HepG2 (cell line): ENCODE measurements around the gene DNMT3B. TPM values are rescaled to one million over a fixed set of nuclear protein-coding genes. Genes with fewer than 3 reads are reported as not detected.
"Not testable (repeated sequence)": the region's sequence is repeated elsewhere in the genome, so short reads cannot be mapped to it uniquely, and the experiment has no call there.

Experiments
- ATAC-seq: fragments of 200-7000 bp; cut with Tn5 transposase; 3 replicates; pipeline ENCODE4 v1.9.1; 2020; ENCODE audit warnings: mild to moderate bottlenecking, moderate library complexity
- BruUV-seq: library from RNA; stranded (reverse); fragments of 400-500 nt; replicated peaks from 2 replicates; lab custom pipeline; 2021; lab: Mats Ljungman, UMichigan
- CTCF ChIA-PET: fragments of 300-600 bp; formaldehyde crosslinking; extraction: SDS; loops from one replicate; lab custom pipeline; 2021; ENCODE audit warnings: low total read pairs, inconsistent platforms, low intra/inter-chr PET ratio; lab: Yijun Ruan, JAX
- POLR2A ChIA-PET: fragments of 350-600 bp; sonication (Branson Sonifier 250); formaldehyde crosslinking; loops from one replicate; lab custom pipeline; 2020; ENCODE audit warnings: antibody characterized with exemption, inconsistent platforms; lab: Yijun Ruan, JAX
- DNase-seq: peaks from one replicate; pipeline ENCODE4 v3.0.0-alpha.2; 2015; ENCODE audit warnings: low spot score
- FAIRE-seq: peaks from 3 replicates; lab custom pipeline; 2011; peaks lifted over from hg19 to GRCh38; lab: Jason Lieb, UNC
- H2AFZ ChIP-seq: one replicate; pipeline ENCODE4 v1.6.1; 2011; ENCODE audit warnings: low read length, inconsistent platforms
- H3K27ac ChIP-seq: fragments of 300-600 bp; 3 replicates; pipeline ENCODE4 v1.8.0; 2011; ENCODE audit warnings: mixed run types, mild to moderate bottlenecking, mixed read lengths, low read length, inconsistent platforms; ENCODE audit not compliant: insufficient read depth; ENCODE audit errors: extremely low read length
- H3K27me3 ChIP-seq, 2 experiments: fragments of 200-600 bp in 1 of 2; 2 replicates in 1 of 2; 3 replicates in 1 of 2; pipeline versions ENCODE4 v1.6.0 to v1.8.0; 2011; ENCODE audit warnings: low read length in 2 of 2, mild to moderate bottlenecking in 2 of 2, moderate library complexity in 2 of 2, inconsistent platforms in 1 of 2; ENCODE audit not compliant: insufficient read depth in 2 of 2, control insufficient read depth in 1 of 2
- H3K36me3 ChIP-seq, 2 experiments: fragments of 200-600 bp in 1 of 2; replicated peaks in 1 of 2; 2 replicates in 1 of 2; 3 replicates in 1 of 2; pipeline versions ENCODE4 v1.5.1 to v1.8.0; 2011; ENCODE audit warnings: low read length in 2 of 2, inconsistent platforms in 1 of 2; ENCODE audit not compliant: insufficient read depth in 2 of 2, control insufficient read depth in 1 of 2
- H3K4me1 ChIP-seq: 2 replicates; pipeline ENCODE4 v1.5.1; 2012; ENCODE audit warnings: low read length, inconsistent platforms; ENCODE audit not compliant: insufficient read depth
- H3K4me2 ChIP-seq: 2 replicates; pipeline ENCODE4 v1.6.0; 2011; ENCODE audit warnings: low read depth, low read length, inconsistent platforms
- H3K4me3 ChIP-seq, 3 experiments: fragments of 200-600 bp in 1 of 3; sonication (generic), shearing (Covaris generic) in 1 of 3; replicated peaks in 1 of 3; 2 replicates each; pipeline ENCODE4 v1.5.1; 2011 to 2016; ENCODE audit warnings: low read length in 3 of 3, inconsistent platforms in 2 of 3, low read depth in 2 of 3, mild to moderate bottlenecking in 2 of 3, control low read depth in 1 of 3, mixed read lengths in 1 of 3; ENCODE audit not compliant: insufficient read depth in 1 of 3
- H3K79me2 ChIP-seq: one replicate; pipeline ENCODE4 v1.6.1; 2011; ENCODE audit warnings: low read length, inconsistent platforms; ENCODE audit not compliant: insufficient read depth
- H3K9ac ChIP-seq: 2 replicates; pipeline ENCODE4 v1.6.0; 2011; ENCODE audit warnings: mild to moderate bottlenecking, low read depth, low read length, inconsistent platforms; ENCODE audit not compliant: insufficient read depth
- H3K9me3 ChIP-seq: 2 replicates; pipeline ENCODE4 v1.5.1; 2012; ENCODE audit warnings: mild to moderate bottlenecking, low read length
- H4K20me1 ChIP-seq: 2 replicates; pipeline ENCODE4 v1.6.0; 2011; ENCODE audit warnings: inconsistent platforms, mild to moderate bottlenecking, low read length, moderate library complexity; ENCODE audit not compliant: insufficient read depth
- ATF3 ChIP-seq: sonication (generic); formaldehyde crosslinking; IDR thresholded peaks from 2 replicates; pipeline ENCODE4 v1.4.0; 2020; ENCODE audit warnings: missing genetic modification reagents
- CEBPG ChIP-seq: IDR thresholded peaks from 2 replicates; pipeline ENCODE4 v1.6.1; 2016
- DNMT3B ChIP-seq: conservative IDR thresholded peaks from 2 replicates; pipeline ENCODE4 v1.6.1; 2016; ENCODE audit warnings: missing biosample characterization, control low read depth
- DPF2 ChIP-seq: sonication (generic); formaldehyde crosslinking; IDR thresholded peaks from 2 replicates; pipeline ENCODE4 v1.4.0; 2020; ENCODE audit warnings: mild to moderate bottlenecking, low read depth, missing genetic modification reagents, borderline replicate concordance
- TEAD3 ChIP-seq: optimal IDR thresholded peaks from 2 replicates; pipeline ENCODE3; 2016; ENCODE audit warnings: borderline replicate concordance
- ZNF121 ChIP-seq: sonication (generic); formaldehyde crosslinking; IDR thresholded peaks from 2 replicates; pipeline ENCODE4 v1.5.0; 2020; ENCODE audit warnings: mild to moderate bottlenecking, missing genetic modification reagents
- ZNF180 ChIP-seq: sonication (generic); formaldehyde crosslinking; IDR thresholded peaks from 2 replicates; pipeline ENCODE4 v1.4.0; 2020; ENCODE audit warnings: low read depth, missing genetic modification reagents, borderline replicate concordance
- WGBS: methylation state at CpG from one replicate; pipeline ENCODE4 v1.1.6; 2017; ENCODE audit warnings: low lambda C conversion rate; 5-methylcytosine and 5-hydroxymethylcytosine counted together
- in situ Hi-C: cut with HindIII; loops from 2 replicates; pipeline ENCODE4 v1.10.0; 2017; ENCODE audit warnings: low pct_unique_long_range_greater_than_20kb; ENCODE audit not compliant: extremely low pct_ligation_motif_present
- intact Hi-C: fragments of 100-400 bp; cut with micrococcal nuclease; formaldehyde crosslinking; loops from one replicate; pipeline ENCODE4 v1.10.0; 2022; ENCODE audit not compliant: unreplicated experiment
- polyA plus RNA-seq, 8 experiments: library from polyadenylated mRNA; depleted of rRNA in 3 of 8; stranded (reverse) in 7 of 8; unstranded in 1 of 8; fragments of >200 nt; fragmentation: Illumina TruSeq in 4 of 8; extraction: Trizol in 4 of 8; gene quantifications; 2 replicates each; pipeline versions ENCODE4 v1.2.1 to v1.2.3, GENCODE V29; 2011 to 2016; ENCODE audit warnings: low read depth in 4 of 8, missing spikeins in 1 of 8, mixed read lengths in 1 of 8; ENCODE audit not compliant: insufficient read depth in 1 of 8
- total RNA-seq, 5 experiments: library from RNA; depleted of rRNA; stranded (reverse); fragments of >200 nt; fragmentation: Illumina TruSeq; extraction: Trizol; gene quantifications; 2 replicates each; pipeline ENCODE4 v1.2.3, GENCODE V29; 2016; ENCODE audit warnings: low read depth in 1 of 5
- TF ChIP-seq, protein P1 (sequence below): IDR thresholded peaks from 2 replicates; pipeline ENCODE4 v1.6.1; 2012; ENCODE audit warnings: low read depth, low read length, improper control_type of control experiment
- TF ChIP-seq, protein P2 (sequence below): sonication (generic); formaldehyde crosslinking; IDR thresholded peaks from 2 replicates; pipeline ENCODE4 v1.4.0; 2020; ENCODE audit warnings: mild to moderate bottlenecking, missing genetic modification reagents, borderline replicate concordance
- TF ChIP-seq, protein P3 (sequence below): sonication (generic); formaldehyde crosslinking; IDR thresholded peaks from 2 replicates; pipeline ENCODE4 v1.5.0; 2020; ENCODE audit warnings: mild to moderate bottlenecking, missing genetic modification reagents

Gene DNMT3B
- total and polyA plus RNA-seq, 2 of the 13 experiments (the other 11 are each of a cell fraction or from before 2014, with no cell fraction given), result 3.8 to 13.9 TPM

- TF ChIP-seq, protein P1, sequence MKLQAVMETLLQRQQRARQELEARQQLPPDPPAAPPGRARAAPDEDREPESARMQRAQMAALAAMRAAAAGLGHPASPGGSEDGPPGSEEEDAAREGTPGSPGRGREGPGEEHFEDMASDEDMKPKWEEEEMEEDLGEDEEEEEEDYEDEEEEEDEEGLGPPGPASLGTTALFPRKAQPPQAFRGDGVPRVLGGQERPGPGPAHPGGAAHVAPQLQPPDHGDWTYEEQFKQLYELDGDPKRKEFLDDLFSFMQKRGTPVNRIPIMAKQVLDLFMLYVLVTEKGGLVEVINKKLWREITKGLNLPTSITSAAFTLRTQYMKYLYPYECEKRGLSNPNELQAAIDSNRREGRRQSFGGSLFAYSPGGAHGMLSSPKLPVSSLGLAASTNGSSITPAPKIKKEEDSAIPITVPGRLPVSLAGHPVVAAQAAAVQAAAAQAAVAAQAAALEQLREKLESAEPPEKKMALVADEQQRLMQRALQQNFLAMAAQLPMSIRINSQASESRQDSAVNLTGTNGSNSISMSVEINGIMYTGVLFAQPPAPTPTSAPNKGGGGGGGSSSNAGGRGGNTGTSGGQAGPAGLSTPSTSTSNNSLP, result no peak
- TF ChIP-seq ZNF180 (CRISPR knock-in tag) (no peak), DNMT3B (no peak), ZNF121 (no peak), DPF2 (no peak)
- TF ChIP-seq, protein P2, sequence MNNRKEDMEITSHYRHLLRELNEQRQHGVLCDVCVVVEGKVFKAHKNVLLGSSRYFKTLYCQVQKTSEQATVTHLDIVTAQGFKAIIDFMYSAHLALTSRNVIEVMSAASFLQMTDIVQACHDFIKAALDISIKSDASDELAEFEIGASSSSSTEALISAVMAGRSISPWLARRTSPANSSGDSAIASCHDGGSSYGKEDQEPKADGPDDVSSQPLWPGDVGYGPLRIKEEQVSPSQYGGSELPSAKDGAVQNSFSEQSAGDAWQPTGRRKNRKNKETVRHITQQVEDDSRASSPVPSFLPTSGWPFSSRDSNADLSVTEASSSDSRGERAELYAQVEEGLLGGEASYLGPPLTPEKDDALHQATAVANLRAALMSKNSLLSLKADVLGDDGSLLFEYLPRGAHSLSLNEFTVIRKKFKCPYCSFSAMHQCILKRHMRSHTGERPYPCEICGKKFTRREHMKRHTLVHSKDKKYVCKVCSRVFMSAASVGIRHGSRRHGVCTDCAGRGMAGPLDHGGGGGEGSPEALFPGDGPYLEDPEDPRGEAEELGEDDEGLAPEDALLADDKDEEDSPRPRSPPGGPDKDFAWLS (CRISPR knock-in tag), result no peak
Measured at GRCh38 chr20:32727683-32728082, 34.5 kb upstream of the DNMT3B start (continued).

DNA sequence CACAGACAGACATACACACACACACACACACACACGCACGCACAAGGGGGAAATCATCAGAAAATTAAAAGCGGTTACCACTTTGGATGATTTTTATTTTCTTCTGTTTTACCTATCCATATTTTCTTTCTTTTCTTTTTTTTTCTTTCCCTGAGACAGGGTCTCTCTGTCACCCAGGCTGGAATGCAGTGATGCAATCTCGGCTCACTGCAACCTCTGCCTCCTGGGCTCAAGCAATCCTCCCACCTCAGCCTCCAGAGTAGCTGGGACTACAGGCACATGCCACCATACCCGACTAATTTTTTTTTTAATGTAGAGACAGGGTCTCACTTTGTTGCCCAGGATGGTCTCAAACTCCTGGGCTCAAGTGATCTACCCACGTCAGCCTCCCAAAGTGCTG lies 33.8 kb upstream of the DNMT3B start:
- 89% methylated on average over 6 of the region's 6 CpGs for WGBS
- FAIRE-seq, in situ Hi-C loops, POLR2A ChIA-PET, H3K4me3 ChIP-seq, H3K9me3 ChIP-seq, H3K9ac ChIP-seq, H4K20me1 ChIP-seq, H3K79me2 ChIP-seq, H3K27ac ChIP-seq, H2AFZ ChIP-seq, BruUV-seq, DNase-seq, CTCF ChIA-PET, ATAC-seq, H3K4me2 ChIP-seq, intact Hi-C loops, H3K27me3 ChIP-seq: not testable (repeated sequence)
- peaks cover 10 to 17% of the 10 kb centered on the region in 2 experiments for H3K36me3 ChIP-seq
- peaks cover 16% of the 10 kb centered on the region for H3K4me1 ChIP-seq
- TF ChIP-seq, protein P3, sequence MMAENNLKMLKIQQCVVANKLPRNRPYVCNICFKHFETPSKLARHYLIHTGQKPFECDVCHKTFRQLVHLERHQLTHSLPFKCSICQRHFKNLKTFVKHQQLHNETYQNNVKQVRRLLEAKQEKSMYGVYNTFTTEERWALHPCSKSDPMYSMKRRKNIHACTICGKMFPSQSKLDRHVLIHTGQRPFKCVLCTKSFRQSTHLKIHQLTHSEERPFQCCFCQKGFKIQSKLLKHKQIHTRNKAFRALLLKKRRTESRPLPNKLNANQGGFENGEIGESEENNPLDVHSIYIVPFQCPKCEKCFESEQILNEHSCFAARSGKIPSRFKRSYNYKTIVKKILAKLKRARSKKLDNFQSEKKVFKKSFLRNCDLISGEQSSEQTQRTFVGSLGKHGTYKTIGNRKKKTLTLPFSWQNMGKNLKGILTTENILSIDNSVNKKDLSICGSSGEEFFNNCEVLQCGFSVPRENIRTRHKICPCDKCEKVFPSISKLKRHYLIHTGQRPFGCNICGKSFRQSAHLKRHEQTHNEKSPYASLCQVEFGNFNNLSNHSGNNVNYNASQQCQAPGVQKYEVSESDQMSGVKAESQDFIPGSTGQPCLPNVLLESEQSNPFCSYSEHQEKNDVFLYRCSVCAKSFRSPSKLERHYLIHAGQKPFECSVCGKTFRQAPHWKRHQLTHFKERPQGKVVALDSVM (CRISPR knock-in tag), result peak; percentile 95
- TF ChIP-seq TEAD3 (CRISPR knock-in tag), result peak; percentile 30
- peak; percentile 55 for TF ChIP-seq CEBPG (CRISPR knock-in tag)
- TF ChIP-seq ATF3 (CRISPR knock-in tag), result 0 out of 2 replicates have a peak, but pooled peaks have one; percentile 58
- TF ChIP-seq, all 625 proteins: peak for 4; not testable (repeated sequence) for 621
